NCI-H1694 treated with DMSO at 0.1 percent for 48 hours (cell line): Measurements from ENCODE around the gene ZNF30.
A peak's percentile ranks its signal among the peaks of the same experiment; 100 is the strongest.
"Not testable (repeated sequence)": the region's sequence is repeated elsewhere in the genome, so short reads cannot be mapped to it uniquely, and the experiment has no call there.

Experiments used
- DNase-seq: peaks from one replicate; lab custom pipeline; 2025; lab: John Stamatoyannopoulos, UW

Gene ZNF30

DNA sequence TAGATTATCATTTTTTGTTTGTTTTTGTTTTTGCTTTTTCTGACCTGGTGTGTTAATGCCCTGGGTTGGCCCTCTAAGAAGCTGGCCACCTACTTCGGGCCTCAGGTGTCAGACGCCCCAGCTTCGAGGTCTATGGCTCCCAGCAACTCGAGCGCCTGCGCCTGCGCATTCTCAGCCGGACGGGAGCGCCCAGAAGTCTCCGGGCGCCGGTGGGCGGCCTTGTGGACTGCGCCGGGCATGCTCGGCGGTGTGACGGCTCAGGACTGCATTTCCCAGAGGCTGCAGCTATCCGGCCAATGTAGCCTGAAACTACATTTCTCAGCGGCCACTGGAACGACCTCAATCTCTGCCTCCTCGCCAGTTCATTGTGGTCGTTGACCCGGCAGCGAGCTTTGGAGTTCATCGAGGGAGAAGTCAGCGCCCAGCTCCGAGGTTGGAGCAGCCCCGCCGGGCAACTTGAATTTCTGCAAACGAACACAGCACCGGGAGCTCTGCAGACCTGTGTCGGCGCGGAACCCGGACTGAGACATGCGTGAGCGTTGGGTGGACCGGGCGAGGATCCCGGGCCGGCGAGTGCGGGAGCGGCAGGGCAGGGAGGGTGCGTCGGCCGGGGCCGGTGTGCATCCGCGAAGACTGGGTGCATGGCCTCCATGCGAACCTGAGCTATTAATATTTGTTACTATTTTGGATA lies at the start of gene ZNF30:
ZNF30 (plus strand) TSS at position 219 of the 691 bp plus-strand sequence. CDS start 3,045 bp downstream, outside the sequence.
- peak; percentile 58 for DNase-seq

- DNase-seq, result no peak
Measured at GRCh38 chr19:34879563-34879962, 47.1 kb upstream of the ZNF30 start.

DNA sequence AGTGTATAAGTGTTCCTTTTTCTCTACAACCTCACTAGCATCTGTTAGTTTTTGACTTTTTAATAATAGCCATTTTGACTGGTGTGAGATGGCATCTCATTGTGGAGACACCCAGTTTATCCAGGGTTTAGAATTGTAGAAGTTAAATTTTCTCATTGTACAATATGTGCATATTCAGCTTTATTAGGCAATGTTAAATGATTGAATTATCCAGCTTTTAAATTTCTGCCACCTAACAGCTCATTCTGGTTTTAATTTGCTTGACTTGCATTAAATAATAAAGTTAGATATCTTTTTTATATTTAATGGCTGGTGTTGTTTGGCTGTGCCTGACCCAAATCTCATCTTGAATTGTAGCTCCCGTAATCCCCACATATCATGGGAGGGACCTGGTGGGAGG lies 46.7 kb upstream of the ZNF30 start:
- DNase-seq, result no peak

DNA sequence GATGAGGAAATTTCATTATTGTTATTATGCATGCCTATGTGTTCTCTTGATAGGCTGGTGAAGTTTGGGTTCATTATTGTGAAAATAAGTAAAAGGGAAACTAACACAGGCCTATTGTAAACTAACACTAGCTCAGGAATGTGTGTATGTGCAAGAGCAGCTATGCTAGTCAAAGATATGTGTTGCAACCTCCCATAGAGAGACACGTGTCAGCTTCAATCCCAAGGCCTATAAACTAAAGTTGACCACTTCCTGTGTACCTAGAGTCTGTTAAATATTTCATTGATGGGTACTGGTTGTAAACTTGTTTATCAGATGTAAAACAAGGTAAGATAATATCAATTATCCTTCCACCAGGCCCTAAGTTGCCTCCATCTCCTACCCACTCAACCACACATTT lies 44.7 kb upstream of the ZNF30 start:
- DNase-seq, result no peak

GRCh38 chr19:34888091-34888490 lies 38.6 kb upstream of the ZNF30 start:
- no peak for DNase-seq

- DNase-seq, result no peak
Measured at GRCh38 chr19:34900245-34900644, 26.5 kb upstream of the ZNF30 start.

DNA sequence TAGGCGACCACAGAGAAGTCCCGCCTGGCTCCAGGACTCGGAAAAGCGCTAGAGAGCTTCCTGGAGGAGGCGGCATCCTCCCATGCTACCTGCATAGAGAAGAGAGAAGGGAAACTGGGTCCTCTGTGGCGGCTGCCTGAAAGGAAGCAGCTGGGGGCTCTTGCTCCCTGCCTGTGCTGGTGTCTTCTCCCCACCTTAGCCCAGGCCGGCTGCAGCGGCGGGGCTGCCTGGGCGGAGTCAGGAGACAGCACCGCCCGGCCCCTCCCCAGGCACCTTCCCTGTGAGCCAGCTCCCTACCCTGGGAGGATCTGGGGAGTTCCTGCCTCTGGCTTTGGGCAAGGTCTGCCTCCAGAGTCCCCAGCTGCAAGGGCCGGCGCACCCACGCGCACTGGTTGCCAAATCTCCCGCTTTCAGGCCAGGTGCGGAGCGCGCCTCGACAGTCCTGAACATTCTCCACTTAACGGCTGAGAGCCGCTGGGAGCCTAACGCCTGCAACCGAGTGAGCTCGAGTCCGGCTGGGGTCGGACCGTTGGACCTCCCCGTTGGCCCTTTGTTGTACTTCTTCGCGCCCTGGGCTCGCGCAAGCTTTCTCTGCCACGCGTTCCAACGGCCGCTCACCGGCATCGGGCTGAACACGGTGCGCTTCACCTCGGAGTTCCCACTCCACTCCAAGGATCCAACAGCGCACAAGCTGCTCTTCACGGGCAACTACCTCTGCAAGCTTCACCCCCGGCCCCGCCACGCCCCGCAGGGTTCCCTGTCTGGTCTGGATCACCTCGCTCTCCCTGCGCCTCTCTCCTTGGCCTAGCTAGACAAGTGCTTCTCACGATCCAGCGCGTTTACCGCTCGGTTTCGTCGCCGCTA lies 21.8 kb upstream of the ZNF30 start:
- DNase-seq, result no peak

DNA sequence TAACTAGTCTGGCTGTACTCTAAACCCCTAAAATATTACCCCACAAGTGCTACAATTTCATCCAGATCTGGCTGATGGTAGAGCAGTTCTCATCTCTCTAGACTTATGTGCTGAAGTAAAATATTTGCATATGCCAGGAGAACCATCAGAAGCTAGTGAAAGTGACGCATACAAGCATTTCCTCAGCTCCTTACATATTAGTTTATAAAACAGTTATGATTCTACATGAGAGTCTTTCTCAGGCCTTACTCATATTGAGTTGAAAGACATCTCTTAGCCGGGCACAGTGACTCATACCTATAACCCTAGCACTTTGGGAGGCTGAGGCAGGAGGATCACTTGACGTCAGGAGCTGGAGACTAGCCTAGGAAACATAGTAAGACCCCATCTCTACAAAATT lies 15.9 kb upstream of the ZNF30 start:
- DNase-seq, result no peak

DNA sequence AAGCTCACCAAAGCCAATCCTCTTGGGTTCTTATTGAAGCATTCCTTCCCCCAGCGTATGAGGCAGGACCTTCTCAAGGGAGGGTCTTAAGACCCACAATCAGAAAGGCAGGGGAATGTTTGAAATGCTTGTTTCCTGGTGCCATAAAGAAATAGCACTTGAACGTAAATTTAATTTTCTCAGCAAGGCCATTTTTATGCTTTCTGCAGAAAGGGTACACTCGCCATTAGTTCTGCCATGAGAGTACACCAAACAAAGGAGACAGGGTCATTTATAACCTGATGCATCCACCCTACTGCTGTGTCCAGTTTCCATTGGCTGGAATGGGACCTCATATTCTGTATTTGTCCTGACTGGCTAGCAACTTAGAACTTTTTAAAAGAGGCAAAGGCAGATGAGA lies 9.6 kb upstream of the ZNF30 start:
- DNase-seq, result not testable (repeated sequence)

DNA sequence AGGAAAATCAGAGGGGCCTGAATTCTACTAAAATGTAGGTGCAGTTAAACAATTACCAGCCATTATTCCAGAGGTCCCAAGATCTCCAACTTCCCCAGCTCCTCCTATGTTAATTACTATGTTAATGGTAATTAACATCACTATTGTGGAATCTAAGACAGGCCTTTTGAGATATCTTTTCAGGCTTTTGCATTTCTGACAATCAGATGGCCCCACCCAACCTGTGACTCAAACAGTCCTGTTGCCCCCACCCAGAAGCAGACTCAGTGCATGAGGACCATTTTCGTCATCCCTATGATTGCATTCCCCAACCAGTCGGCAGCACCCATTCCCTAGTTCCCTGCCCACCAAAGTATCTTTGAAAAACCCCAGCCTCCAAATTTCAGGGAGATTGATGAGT lies 8.5 kb upstream of the ZNF30 start:
- no peak for DNase-seq

GRCh38 chr19:34920090-34920786 lies 6.5 kb upstream of the ZNF30 start:
- DNase-seq, result not testable (repeated sequence)

DNA sequence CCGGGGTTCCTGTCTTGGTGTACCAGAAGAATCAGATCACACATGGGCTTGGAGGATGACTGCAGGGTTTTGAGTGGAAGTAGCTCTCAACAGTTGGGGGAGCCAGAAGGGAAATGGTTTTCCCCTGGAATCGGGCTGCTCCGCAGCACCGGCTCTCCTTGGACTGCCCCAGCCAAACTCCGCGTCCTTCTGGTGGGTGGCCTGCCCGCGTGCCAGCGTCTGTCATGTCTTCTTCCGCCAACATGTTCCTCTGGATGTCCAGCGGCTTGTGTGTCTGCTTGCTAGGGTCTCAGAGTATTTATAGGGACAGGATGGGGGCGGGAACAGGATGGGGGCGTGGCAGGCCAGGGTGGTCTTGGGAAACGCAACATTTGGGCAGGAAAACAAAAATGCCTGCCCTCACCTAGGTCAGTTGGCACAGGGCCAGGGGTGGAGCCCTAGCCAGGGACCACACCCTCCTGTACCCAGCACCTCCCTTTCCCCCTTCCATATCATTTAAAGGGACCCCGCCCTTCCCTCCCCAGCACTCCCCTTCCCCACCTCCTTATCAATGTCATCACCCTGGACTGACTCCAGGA lies 1.3 kb upstream of the ZNF30 start:
- DNase-seq, result no peak

DNA sequence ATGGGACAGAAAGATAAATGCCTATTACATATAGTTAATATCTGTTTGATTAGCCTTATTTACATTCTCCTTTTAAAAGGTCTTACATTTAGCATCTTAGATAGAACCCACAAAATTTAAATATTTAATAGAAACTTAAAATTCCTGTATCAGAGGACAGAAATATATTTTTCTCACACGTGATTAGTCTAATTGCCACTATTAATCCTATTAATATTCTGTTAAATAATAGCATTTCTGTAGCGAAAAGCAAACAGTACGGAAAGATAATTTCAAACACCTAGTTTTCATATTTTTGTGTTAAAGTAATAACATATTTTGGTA lies 380 bp upstream of the ZNF30 start:
- no peak for DNase-seq

DNA sequence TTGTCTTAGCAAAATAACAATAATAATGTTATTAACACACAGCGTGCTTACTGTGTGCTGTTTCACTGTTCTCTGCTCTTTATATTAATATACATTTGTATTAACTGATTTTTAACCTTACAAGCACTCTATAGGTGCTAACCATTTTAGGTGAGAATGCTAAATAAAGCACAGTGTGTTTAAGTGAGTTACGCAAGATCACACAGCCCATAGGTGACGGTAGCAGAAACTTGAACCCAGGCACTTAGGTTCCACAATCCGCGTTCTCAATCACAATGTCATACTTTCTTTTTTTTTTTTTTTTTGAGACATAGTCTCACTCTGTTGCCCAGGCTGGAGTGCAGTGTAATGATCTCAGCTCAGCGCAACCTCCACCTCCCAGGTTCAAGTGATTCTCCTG lies 5.8 kb downstream of the ZNF30 start:
- no peak for DNase-seq

- DNase-seq, result no peak
Measured at GRCh38 chr19:34936184-34936583, 9.5 kb downstream of the ZNF30 start.

DNA sequence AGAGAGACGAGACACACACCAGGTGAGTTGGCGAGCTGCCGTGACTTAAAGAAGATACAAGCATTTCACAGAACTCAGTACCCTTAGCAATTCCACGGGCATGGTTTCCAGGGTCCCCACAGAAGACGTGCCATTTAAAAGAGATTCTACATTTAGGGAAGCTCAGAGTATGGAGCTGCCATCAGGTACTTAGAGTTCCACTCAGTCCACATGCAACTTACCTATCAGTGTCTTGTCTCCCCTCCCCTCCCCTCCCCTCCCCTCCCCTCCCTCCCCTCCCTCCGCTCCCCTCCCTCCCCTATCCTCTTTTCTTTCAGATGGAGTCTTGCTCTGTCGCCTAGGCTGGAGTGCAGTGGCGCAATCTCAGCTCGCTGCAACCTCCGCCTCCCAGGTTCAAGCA lies 12.2 kb downstream of the ZNF30 start:
- DNase-seq, result no peak

DNA sequence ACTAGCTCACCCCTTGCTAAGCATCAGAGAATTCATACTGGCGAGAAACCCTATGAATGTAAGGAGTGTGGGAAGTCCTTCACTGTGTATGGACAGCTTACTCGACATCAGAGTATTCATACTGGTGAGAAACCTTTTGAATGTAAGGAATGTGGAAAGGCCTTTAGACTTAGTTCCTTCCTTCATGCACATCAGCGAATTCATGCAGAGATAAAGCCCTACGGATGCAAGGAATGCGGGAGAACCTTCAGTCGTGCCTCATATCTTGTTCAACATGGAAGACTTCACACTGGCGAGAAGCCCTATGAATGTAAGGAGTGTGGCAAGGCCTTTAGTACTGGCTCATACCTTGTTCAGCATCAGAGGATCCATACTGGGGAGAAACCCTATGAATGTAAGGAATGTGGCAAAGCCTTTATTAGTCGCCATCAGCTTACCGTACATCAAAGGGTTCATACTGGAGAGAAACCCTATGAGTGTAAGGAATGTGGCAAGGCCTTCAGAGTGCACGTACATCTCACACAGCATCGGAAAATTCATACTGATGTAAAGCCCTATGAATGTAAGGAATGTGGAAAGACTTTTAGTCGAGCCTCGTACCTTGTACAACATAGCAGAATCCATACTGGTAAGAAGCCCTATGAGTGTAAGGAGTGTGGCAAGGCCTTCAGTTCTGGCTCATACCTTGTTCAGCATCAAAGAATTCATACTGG lies 17.3 kb downstream of the ZNF30 start:
- no peak for DNase-seq

GRCh38 chr19:34953092-34953491 lies 26.4 kb downstream of the ZNF30 start:
- no peak for DNase-seq

GRCh38 chr19:34957830-34958751 lies 31.4 kb downstream of the ZNF30 start:
- no peak for DNase-seq

GRCh38 chr19:34959021-34959420 lies 32.3 kb downstream of the ZNF30 start:
- no peak for DNase-seq
